Thoracic aorta (tissue), 2 donors: ENCODE results near the gene DNAH17. TPM values are rescaled to one million over a fixed set of nuclear protein-coding genes. Genes with fewer than 3 reads are reported as not detected.

Source experiments
- ATAC-seq: fragments of 150-250 bp; one replicate; pipeline ENCODE4 v1.8.0; 2017; ENCODE audit warnings: low read depth; ENCODE audit not compliant: insufficient number of reproducible peaks, low FRiP score
- DNase-seq: peaks from one replicate; pipeline ENCODE4 v3.0.0-alpha.2; 2020; ENCODE audit warnings: low spot score
- H3K27ac ChIP-seq, 2 donors: fragments of 200-600 bp; sonication (generic); 1 replicate in 1 of 2; 2 replicates in 1 of 2; pipeline ENCODE4 v1.5.1; 2016; ENCODE audit warnings: mild to moderate bottlenecking in 2 of 2, moderate library complexity in 2 of 2
- H3K27me3 ChIP-seq: fragments of 200-600 bp; sonication (generic); replicated peaks from 2 replicates; pipeline ENCODE4 v1.6.0; 2016; ENCODE audit warnings: mild to moderate bottlenecking; ENCODE audit not compliant: insufficient read depth
- H3K36me3 ChIP-seq: fragments of 200-600 bp; sonication (generic); one replicate; pipeline ENCODE4 v1.5.1; 2016
- H3K4me1 ChIP-seq, 2 donors: fragments of 200-600 bp; sonication (generic); 1 replicate in 1 of 2; 2 replicates in 1 of 2; pipeline versions ENCODE4 v1.5.1 to v1.6.0; 2016; ENCODE audit warnings: low read depth in 2 of 2, mild to moderate bottlenecking in 1 of 2; ENCODE audit not compliant: control insufficient read depth in 1 of 2
- H3K4me3 ChIP-seq: fragments of 200-600 bp; sonication (generic); 2 replicates; pipeline ENCODE4 v1.5.1; 2016; ENCODE audit warnings: mild to moderate bottlenecking
- H3K9me3 ChIP-seq: fragments of 200-600 bp; sonication (generic); 2 replicates; pipeline ENCODE4 v1.5.1; 2016
- total RNA-seq, 2 donors: library from RNA; depleted of rRNA; stranded (reverse); fragments of >200 nt; gene quantifications; one replicate each; pipeline versions ENCODE4 v1.1.0 to v1.2.3, GENCODE V29; 2016
- TF ChIP-seq, protein P1 (sequence below): fragments of 200-600 bp; sonication (generic); IDR thresholded peaks from one replicate; pipeline ENCODE4 v1.5.1; 2019; ENCODE audit warnings: antibody characterized with exemption

The DNAH17 gene
- total RNA-seq, 2 donors from 2014 or later, result 0.14 TPM

DNA sequence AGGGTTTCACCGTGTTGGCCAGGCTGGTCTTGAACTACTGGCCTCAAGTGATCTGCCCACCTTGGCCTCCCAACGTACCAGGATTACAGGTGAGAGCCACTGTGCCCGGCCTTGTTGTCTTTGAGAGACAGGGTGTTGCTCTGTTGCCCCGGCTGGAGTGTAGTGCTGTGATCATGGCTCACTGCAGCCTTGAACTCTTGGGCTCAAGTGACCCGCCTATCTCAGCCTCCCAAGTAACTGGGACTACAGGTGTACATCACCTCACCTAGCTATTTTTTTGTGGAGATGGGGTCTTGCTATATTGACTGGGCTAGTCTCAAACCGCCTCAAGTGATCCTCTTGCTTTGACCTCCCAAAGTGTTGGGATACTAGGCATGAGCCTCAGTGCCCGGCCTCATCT lies 130.4 kb downstream of the DNAH17 start:
- no peak overlapping the region for H3K27ac ChIP-seq
- H3K4me1 ChIP-seq, result no peaks in the 10 kb centered on the region
- H3K36me3 ChIP-seq, result no peaks in the 10 kb centered on the region
- H3K9me3 ChIP-seq, result no peaks in the 10 kb centered on the region
- TF ChIP-seq, protein P1, sequence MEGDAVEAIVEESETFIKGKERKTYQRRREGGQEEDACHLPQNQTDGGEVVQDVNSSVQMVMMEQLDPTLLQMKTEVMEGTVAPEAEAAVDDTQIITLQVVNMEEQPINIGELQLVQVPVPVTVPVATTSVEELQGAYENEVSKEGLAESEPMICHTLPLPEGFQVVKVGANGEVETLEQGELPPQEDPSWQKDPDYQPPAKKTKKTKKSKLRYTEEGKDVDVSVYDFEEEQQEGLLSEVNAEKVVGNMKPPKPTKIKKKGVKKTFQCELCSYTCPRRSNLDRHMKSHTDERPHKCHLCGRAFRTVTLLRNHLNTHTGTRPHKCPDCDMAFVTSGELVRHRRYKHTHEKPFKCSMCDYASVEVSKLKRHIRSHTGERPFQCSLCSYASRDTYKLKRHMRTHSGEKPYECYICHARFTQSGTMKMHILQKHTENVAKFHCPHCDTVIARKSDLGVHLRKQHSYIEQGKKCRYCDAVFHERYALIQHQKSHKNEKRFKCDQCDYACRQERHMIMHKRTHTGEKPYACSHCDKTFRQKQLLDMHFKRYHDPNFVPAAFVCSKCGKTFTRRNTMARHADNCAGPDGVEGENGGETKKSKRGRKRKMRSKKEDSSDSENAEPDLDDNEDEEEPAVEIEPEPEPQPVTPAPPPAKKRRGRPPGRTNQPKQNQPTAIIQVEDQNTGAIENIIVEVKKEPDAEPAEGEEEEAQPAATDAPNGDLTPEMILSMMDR, result no peak
- no peaks in the 10 kb centered on the region for H3K27me3 ChIP-seq
- no peak for ATAC-seq
- DNase-seq, result no peak
- no peak overlapping the region for H3K4me3 ChIP-seq

DNA sequence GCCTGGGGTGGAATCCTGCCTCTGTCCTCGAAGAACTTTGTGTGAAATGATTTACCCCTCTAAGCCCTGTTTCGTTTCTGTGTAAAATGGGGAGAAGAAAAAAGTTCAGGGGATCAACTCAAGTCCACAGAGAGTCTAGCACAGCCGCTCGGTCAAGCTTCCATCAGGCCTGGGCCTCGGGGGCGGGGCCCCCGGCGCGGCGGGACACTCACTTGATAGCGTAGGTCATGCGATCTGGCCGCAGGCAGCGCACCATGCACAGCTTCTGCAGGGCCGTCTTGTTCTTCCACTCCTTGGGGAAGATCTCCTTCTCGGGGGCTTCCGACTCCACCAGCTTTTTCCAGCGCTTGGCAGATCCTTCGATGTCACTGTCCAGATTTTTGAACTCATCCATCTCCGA lies 132.8 kb downstream of the DNAH17 start:
- TF ChIP-seq, protein P1, result no peak
- Histone ChIP-seq H3K4me1 (no peaks in the 10 kb centered on the region), H3K4me3 (no peak overlapping the region), H3K9me3 (no peaks in the 10 kb centered on the region), H3K36me3 (no peaks in the 10 kb centered on the region), H3K27ac (no peak overlapping the region), H3K27me3 (no peaks in the 10 kb centered on the region)
- DNase-seq (no peak), ATAC-seq (no peak)

DNA sequence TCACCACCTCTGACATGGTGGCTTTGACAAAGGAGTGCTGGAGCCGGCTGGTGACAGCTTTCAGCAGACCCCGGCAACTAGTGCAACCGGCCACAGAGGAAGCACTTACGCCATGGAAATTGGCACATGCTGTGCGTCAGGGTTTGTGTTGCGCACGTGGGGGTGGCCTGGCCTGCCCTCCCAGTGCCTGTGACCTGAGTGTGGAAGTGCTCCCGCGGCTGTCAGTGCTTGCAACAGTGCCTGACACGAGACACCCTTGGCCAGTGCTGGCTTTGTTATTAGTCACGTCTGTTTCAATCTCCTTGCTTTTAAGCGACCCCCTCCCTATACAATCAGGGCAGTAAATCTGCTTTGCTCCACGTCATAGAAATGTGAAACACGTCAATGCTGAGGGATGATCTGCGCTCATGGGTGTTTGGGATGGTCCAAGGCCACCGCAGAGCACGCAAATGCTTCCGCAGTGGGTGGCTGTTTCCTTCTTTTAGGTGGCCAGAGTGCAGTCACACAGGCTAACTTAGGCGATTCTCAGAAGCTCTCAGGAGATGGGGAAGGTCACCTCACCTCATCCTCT lies 134.5 kb downstream of the DNAH17 start:
- Histone ChIP-seq H3K27ac (no peak overlapping the region), H3K36me3 (no peaks in the 10 kb centered on the region), H3K4me1 (no peaks in the 10 kb centered on the region), H3K4me3 (no peak overlapping the region), H3K9me3 (no peaks in the 10 kb centered on the region), H3K27me3 (no peaks in the 10 kb centered on the region)
- TF ChIP-seq, protein P1, result no peak
- DNase-seq (peak; percentile 31), ATAC-seq (no peak)

DNA sequence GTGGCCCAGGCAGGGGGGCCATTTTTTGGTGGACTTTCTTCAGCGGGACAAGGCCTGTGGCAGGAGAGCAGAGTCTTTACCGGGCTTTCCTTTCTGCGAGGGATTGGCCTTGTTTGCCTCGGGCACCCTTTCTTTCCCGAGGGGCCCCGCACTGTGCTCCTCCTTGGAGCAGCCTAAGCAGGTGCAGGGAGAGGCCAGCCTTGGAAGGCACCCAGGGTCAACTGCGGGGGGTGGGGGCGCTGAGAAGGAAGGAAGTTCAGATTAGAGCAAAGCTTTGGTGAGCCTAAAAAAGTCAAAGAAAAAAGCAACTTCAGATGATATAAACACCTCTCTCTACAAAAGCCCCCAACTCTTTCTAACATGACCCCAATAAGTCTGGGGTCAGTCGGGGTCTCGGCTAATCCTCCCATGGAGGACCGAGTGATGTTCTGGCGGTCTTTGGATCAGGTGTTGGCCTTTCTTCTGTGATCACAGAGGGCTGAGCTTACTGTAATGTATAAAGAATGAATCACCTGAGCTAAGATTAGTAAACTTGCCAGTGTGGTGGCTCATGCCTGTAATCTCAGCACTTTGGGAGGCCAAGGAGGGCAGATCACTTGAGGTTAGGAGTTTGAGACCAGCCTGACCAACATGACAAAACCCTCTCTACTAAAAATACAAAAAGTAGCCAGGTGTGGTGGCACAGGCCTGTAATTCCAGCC lies 135.8 kb downstream of the DNAH17 start:
- DNase-seq (no peak), ATAC-seq (no peak)
- TF ChIP-seq, protein P1, result no peak
- H3K36me3 ChIP-seq, result no peaks in the 10 kb centered on the region
- H3K4me3 ChIP-seq, result no peak overlapping the region
- H3K4me1 ChIP-seq, result no peaks in the 10 kb centered on the region
- H3K27me3 ChIP-seq, result no peaks in the 10 kb centered on the region
- no peaks in the 10 kb centered on the region for H3K9me3 ChIP-seq
- H3K27ac ChIP-seq, result no peak overlapping the region

DNA sequence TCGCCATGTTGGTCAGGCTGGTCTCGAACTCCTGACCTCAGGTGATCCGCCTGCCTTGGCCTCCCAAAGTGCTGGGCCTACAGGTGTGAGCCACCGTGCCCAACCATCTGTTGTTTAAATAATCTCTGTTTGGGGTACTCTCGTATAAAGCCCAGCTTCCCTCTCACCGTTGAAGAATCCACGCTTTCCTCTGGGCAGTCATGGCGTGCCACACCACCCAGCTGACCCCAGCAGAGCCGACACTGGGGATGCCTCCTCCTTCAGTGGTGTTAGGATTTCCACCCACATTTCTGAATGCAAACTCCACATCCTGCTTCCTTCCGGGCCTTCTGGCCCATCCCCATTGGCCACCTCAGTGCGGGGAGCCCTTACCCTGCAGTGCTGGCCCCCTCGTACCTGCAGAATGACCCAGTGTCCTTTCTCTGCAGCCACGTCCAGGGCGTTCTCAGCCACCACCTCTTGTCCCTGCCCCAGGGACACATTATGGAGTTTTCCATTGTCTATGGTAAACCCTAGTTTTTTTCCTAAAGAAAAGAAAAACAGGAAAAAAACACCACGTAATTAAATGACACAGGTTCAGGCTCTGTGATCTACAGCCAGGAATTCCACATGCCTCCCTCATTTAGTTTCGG lies 138.4 kb downstream of the DNAH17 start:
- Histone ChIP-seq H3K27me3 (no peaks in the 10 kb centered on the region), H3K4me1 (no peaks in the 10 kb centered on the region), H3K36me3 (no peaks in the 10 kb centered on the region), H3K27ac (no peak overlapping the region), H3K9me3 (no peaks in the 10 kb centered on the region), H3K4me3 (no peak overlapping the region)
- ATAC-seq (no peak), DNase-seq (no peak)
- TF ChIP-seq, protein P1, result no peak
